K562 (cell line): ENCODE results near the gene PTH2. TPM values are rescaled to one million over a fixed set of nuclear protein-coding genes. Genes with fewer than 3 reads are reported as not detected.

ENCODE experiments used
- ATAC-seq: fragments of 200-7000 bp; cut with Tn5 transposase; 3 replicates; pipeline ENCODE4 v1.9.1; 2020; ENCODE audit warnings: moderate library complexity
- BruUV-seq: library from RNA; stranded (reverse); fragments of 400-500 nt; replicated peaks from 2 replicates; lab custom pipeline; 2021; lab: Mats Ljungman, UMichigan
- CTCF ChIA-PET: fragments of 300-600 bp; formaldehyde crosslinking; extraction: SDS; loops from one replicate; lab custom pipeline; 2021; ENCODE audit warnings: low intra/inter-chr PET ratio; lab: Yijun Ruan, JAX
- POLR2A ChIA-PET: fragments of 300-600, 350-650 bp; sonication (Branson Sonifier 250); formaldehyde crosslinking; extraction: SDS; loops from one replicate; lab custom pipeline; 2021; ENCODE audit warnings: antibody characterized with exemption, inconsistent platforms; lab: Yijun Ruan, JAX
- DNase-seq, 4 experiments: peaks; one replicate each; pipeline versions ENCODE4 v3.0.0 to v3.0.0-alpha.2; 2011 to 2018; ENCODE audit warnings: low spot score in 3 of 4, mixed read lengths in 3 of 4; ENCODE audit errors: extremely low read depth in 1 of 4
- FAIRE-seq: peaks from 2 replicates; lab custom pipeline; 2011; peaks lifted over from hg19 to GRCh38; lab: Jason Lieb, UNC
- H2AFZ ChIP-seq: 2 replicates; pipeline ENCODE4 v1.6.0; 2011; ENCODE audit warnings: low read depth, low read length, control low read depth, inconsistent platforms
- H3K27ac ChIP-seq: fragments of 200-600 bp; 3 replicates; pipeline ENCODE4 v1.8.0; 2011; ENCODE audit warnings: low read depth, mild to moderate bottlenecking, control low read depth, inconsistent platforms, low read length, moderate library complexity, mixed read lengths; ENCODE audit errors: extremely low read depth
- H3K27me3 ChIP-seq, 2 experiments: fragments of 300-600 bp in 1 of 2; 2 replicates in 1 of 2; 3 replicates in 1 of 2; pipeline versions ENCODE4 v1.6.0 to v1.8.0; 2011; ENCODE audit warnings: inconsistent platforms in 2 of 2, low read length in 2 of 2, mild to moderate bottlenecking in 1 of 2, mixed read lengths in 1 of 2, moderate library complexity in 1 of 2; ENCODE audit not compliant: control insufficient read depth in 2 of 2, insufficient read depth in 2 of 2
- H3K36me3 ChIP-seq: fragments of 300-600 bp; 3 replicates; pipeline ENCODE4 v1.8.0; 2011; ENCODE audit warnings: mild to moderate bottlenecking, low read length, inconsistent platforms; ENCODE audit not compliant: control insufficient read depth, insufficient read depth
- H3K4me1 ChIP-seq, 2 experiments: fragments of 200-600 bp in 1 of 2; replicated peaks in 1 of 2; 2 replicates in 1 of 2; 3 replicates in 1 of 2; pipeline versions ENCODE4 v1.5.1 to v1.8.0; 2011; ENCODE audit warnings: inconsistent platforms in 2 of 2, low read length in 2 of 2, mild to moderate bottlenecking in 1 of 2, mixed read lengths in 1 of 2, moderate library complexity in 1 of 2; ENCODE audit not compliant: control insufficient read depth in 2 of 2, insufficient read depth in 2 of 2
- H3K4me2 ChIP-seq: 2 replicates; pipeline ENCODE4 v1.6.1; 2011; ENCODE audit warnings: low read length, control low read depth, inconsistent platforms, mixed read lengths; ENCODE audit not compliant: insufficient read depth
- H3K4me3 ChIP-seq: fragments of 200-600 bp; sonication (generic), shearing (Covaris generic); 2 replicates; pipeline ENCODE4 v1.5.1; 2016; ENCODE audit warnings: control low read depth, inconsistent platforms
- H3K79me2 ChIP-seq: fragments of 200-600 bp; 3 replicates; pipeline ENCODE4 v1.8.0; 2011; ENCODE audit warnings: low read length, inconsistent platforms; ENCODE audit not compliant: control insufficient read depth, insufficient read depth
- H3K9ac ChIP-seq, 2 experiments: 2 replicates each; pipeline versions ENCODE4 v1.6.0 to v1.6.1; 2011; ENCODE audit warnings: low read depth in 2 of 2, low read length in 2 of 2, control low read depth in 1 of 2, inconsistent platforms in 1 of 2, mild to moderate bottlenecking in 1 of 2, mixed read lengths in 1 of 2; ENCODE audit not compliant: insufficient read depth in 1 of 2
- H3K9me1 ChIP-seq: one replicate; pipeline ENCODE4 v1.6.0; 2011; ENCODE audit warnings: inconsistent platforms, mild to moderate bottlenecking, low read length, moderate library complexity; ENCODE audit not compliant: control insufficient read depth, insufficient read depth
- H3K9me3 ChIP-seq: replicated peaks from 2 replicates; pipeline ENCODE4 v1.5.1; 2011; ENCODE audit warnings: low read depth, low read length, inconsistent platforms; ENCODE audit not compliant: control insufficient read depth, insufficient read depth
- H4K20me1 ChIP-seq: replicated peaks from 2 replicates; pipeline ENCODE4 v1.6.1; 2011; ENCODE audit warnings: low read length, inconsistent platforms, mixed read lengths; ENCODE audit not compliant: control insufficient read depth, insufficient read depth
- HOXB6 ChIP-seq: fragments of 250-450 bp; sonication (Bioruptor Pico); IDR thresholded peaks from 2 replicates; pipeline ENCODE4 v1.5.1; 2022; ENCODE audit warnings: mild to moderate bottlenecking, borderline replicate concordance
- MAZ ChIP-seq, 2 experiments: fragments of 450-650 bp in 1 of 2; sonication (generic) in 1 of 2; formaldehyde crosslinking; IDR thresholded peaks in 1 of 2; conservative IDR thresholded peaks in 1 of 2; 2 replicates each; pipeline versions ENCODE4 v1.4.0 to v1.5.0; 2020; ENCODE audit warnings: mild to moderate bottlenecking in 1 of 2, missing genetic modification reagents in 1 of 2
- MTF1 ChIP-seq: fragments of 250-450 bp; sonication (Bioruptor Pico); IDR thresholded peaks from 2 replicates; pipeline ENCODE4 v1.9.0; 2021; ENCODE audit warnings: moderate library complexity, mild to moderate bottlenecking, inconsistent platforms, borderline replicate concordance
- SMARCE1 ChIP-seq: fragments of 450-650 bp; IDR thresholded peaks from 2 replicates; pipeline ENCODE4 v1.7.1; 2016; ENCODE audit warnings: mild to moderate bottlenecking
- TRIM28 ChIP-seq: fragments of 450-650 bp; IDR thresholded peaks from 2 replicates; pipeline ENCODE4 v1.6.1; 2017
- USF1 ChIP-seq: sonication (generic); formaldehyde crosslinking; IDR thresholded peaks from 2 replicates; pipeline ENCODE4 v1.9.0; 2022; ENCODE audit warnings: mild to moderate bottlenecking, missing genetic modification reagents
- ZBTB40 ChIP-seq, 2 experiments: fragments of 450-650 bp in 1 of 2; sonication (generic) in 1 of 2; formaldehyde crosslinking in 1 of 2; IDR thresholded peaks; 2 replicates each; pipeline versions ENCODE4 v1.7.1 to v1.9.0; 2016 to 2022; ENCODE audit warnings: inconsistent platforms in 1 of 2, mild to moderate bottlenecking in 1 of 2, missing genetic modification reagents in 1 of 2
- ZNF174 ChIP-seq: fragments of 250-450 bp; sonication (Bioruptor Pico); IDR thresholded peaks from 2 replicates; pipeline ENCODE4 v1.4.0; 2020; ENCODE audit warnings: mild to moderate bottlenecking
- ZNF253 ChIP-seq: fragments of 250-450 bp; sonication (Bioruptor Pico); conservative IDR thresholded peaks from 2 replicates; pipeline ENCODE4 v1.6.1; 2021; ENCODE audit warnings: mild to moderate bottlenecking
- ZNF431 ChIP-seq: sonication (generic); formaldehyde crosslinking; IDR thresholded peaks from 2 replicates; pipeline ENCODE4 v1.8.0; 2022; ENCODE audit warnings: mild to moderate bottlenecking, missing genetic modification reagents
- WGBS: fragments of 100-300 bp; shearing (Covaris generic); methylation state at CpG from one replicate; pipeline ENCODE4 v1.1.6; 2016; ENCODE audit warnings: low coverage, mixed read lengths; ENCODE audit not compliant: insufficient coverage; ENCODE audit errors: missing lambda C conversion rate; 5-methylcytosine and 5-hydroxymethylcytosine counted together
- in situ Hi-C: fragments of 300-500 bp; cut with MboI; formaldehyde crosslinking; loops from 4 replicates; pipeline ENCODE4 v1.15.0; 2018; ENCODE audit warnings: inconsistent platforms, mixed read lengths
- intact Hi-C: fragments of 100-400 bp; cut with micrococcal nuclease; formaldehyde crosslinking; loops from 2 replicates; pipeline ENCODE4 v1.14.2; 2022
- polyA plus RNA-seq, 8 experiments: library from polyadenylated mRNA; depleted of rRNA in 4 of 8; stranded (reverse) in 5 of 8; unstranded in 3 of 8; fragments of >200 nt; fragmentation: Nextera tagmentation in 2 of 8; fragmentation: Illumina TruSeq in 1 of 8; extraction: Ambion mirVana in 2 of 8; extraction: Trizol in 1 of 8; gene quantifications; 2 replicates each; pipeline versions ENCODE4 v1.2.1 to v1.2.3, GENCODE V29; 2011 to 2014; ENCODE audit warnings: inconsistent platforms in 1 of 8, missing spikeins in 1 of 8
- total RNA-seq, 7 experiments: library from RNA; depleted of rRNA in 6 of 7; stranded (reverse); fragments of >200 nt in 6 of 7; fragmentation: Illumina TruSeq in 2 of 7; extraction: Trizol in 2 of 7; gene quantifications; 2 replicates each; pipeline versions ENCODE4 v1.2.1 to v1.2.3, GENCODE V29; 2011 to 2021; ENCODE audit warnings: low replicate concordance in 1 of 7

Gene PTH2
- total and polyA plus RNA-seq, 9 of the 15 experiments (the other 6 are each of a cell fraction or from before 2014, with no cell fraction given), result 1.3 TPM; not detected in 8

- H3K4me3 ChIP-seq, result peak overlapping the region; percentile 84
- TF ChIP-seq ZNF253 (CRISPR knock-in tag), result no peak
- no peak for TF ChIP-seq USF1 (CRISPR knock-in tag)
- TF ChIP-seq SMARCE1, result no peak
- no peak for TF ChIP-seq TRIM28
- TF ChIP-seq MAZ (CRISPR knock-in tag; conservative IDR thresholded peaks at IDR 0.05 in 1 of 2, IDR thresholded peaks at IDR 0.05 in 1 of 2), result no peak
- TF ChIP-seq HOXB6 (CRISPR knock-in tag), result no peak
- TF ChIP-seq ZBTB40 (IDR thresholded peaks at IDR 0.05), result 0 out of 2 replicates have a peak, but pooled peaks have one; percentile 8
- TF ChIP-seq ZBTB40 (CRISPR knock-in tag; IDR thresholded peaks at IDR 0.05), result no peak
- TF ChIP-seq ZNF431 (CRISPR knock-in tag), result no peak
- no peak for TF ChIP-seq MTF1
- TF ChIP-seq ZNF174 (CRISPR knock-in tag), result no peak
Observed at GRCh38 chr19:49441960-49442350, 18.7 kb upstream of the PTH2 start.

More at GRCh38 chr19:49441960-49442350, 18.7 kb upstream of the PTH2 start:
- no peak overlapping the region for H2AFZ ChIP-seq
- BruUV-seq, result no TSS peak
- FAIRE-seq, result peak; percentile 46
- H3K27ac ChIP-seq, result no peak overlapping the region
- no peaks in the 10 kb centered on the region for H3K9me1 ChIP-seq
- H4K20me1 ChIP-seq, result no peaks in the 10 kb centered on the region
- DNase-seq, result no peak
- H3K27me3 ChIP-seq, result peaks cover 7 to 19% of the 10 kb centered on the region in 2 experiments; a peak in 4 of 5 replicates
- in situ Hi-C loops, result no loop called here
- ChIA-PET CTCF (interaction anchor here (0.6 to 0.7 kb wide), 3 partner anchors 216 to 238 kb away, joined by 3 to 4 read pairs (median 3); no protein-coding TSS in a partner anchor), POLR2A (interaction anchor here (0.6 to 3.7 kb wide), 3 partner anchors 11 to 47 kb away, joined by 3 to 14 read pairs (median 6); no protein-coding TSS in a partner anchor)
- no peak for ATAC-seq
- peaks cover 26 to 44% of the 10 kb centered on the region in 2 experiments; a peak in 4 of 5 replicates for H3K4me1 ChIP-seq
- peaks cover 8% of the 10 kb centered on the region; the same call in 1 of the 3 replicates for H3K36me3 ChIP-seq
- H3K9me3 ChIP-seq, result no peaks in the 10 kb centered on the region
- intact Hi-C loops, result loop anchor here (2.0 to 10.0 kb wide), 3 partner anchors 19 to 290 kb away; partner anchors contain the start of gene PTH2
- no peaks in the 10 kb centered on the region for H3K79me2 ChIP-seq
- 29% methylated on average over 13 of the region's 14 CpGs for WGBS
- H3K4me2 ChIP-seq, result peak overlapping the region; percentile 87
- H3K9ac ChIP-seq, result peak overlapping the region in 1 of 2 experiments; percentile 89; a peak in 1 of 4 replicates
